Head of caudate nucleus (tissue), 42 donors: Measurements from ENCODE around the gene SEMA6C.

Source experiments
- DNase-seq, 42 donors: peaks; one replicate each; pipeline versions ENCODE4 v3.0.0 to v3.0.0-alpha.2; 2020 to 2021; ENCODE audit warnings: mixed read lengths in 7 of 42
- intact Hi-C: fragments of 100-400 bp; cut with DNase I; formaldehyde crosslinking; loops from one replicate; pipeline ENCODE4 v1.15.0; 2022

Gene SEMA6C

GRCh38 chr1:151165738-151166504 lies 19.5 kb upstream of the SEMA6C start, which contains the start of the genes LYSMD1 and SCNM1:
LYSMD1 (minus strand) TSS chr1:151165902; CDS start chr1:151165258, 644 bp downstream.
SCNM1 (plus strand) TSS chr1:151166144; CDS start chr1:151166153, 9 bp downstream.
- DNase-seq, result peak; percentile 89 to 99 (median 98)
- intact Hi-C loops, result no loop called here

DNA sequence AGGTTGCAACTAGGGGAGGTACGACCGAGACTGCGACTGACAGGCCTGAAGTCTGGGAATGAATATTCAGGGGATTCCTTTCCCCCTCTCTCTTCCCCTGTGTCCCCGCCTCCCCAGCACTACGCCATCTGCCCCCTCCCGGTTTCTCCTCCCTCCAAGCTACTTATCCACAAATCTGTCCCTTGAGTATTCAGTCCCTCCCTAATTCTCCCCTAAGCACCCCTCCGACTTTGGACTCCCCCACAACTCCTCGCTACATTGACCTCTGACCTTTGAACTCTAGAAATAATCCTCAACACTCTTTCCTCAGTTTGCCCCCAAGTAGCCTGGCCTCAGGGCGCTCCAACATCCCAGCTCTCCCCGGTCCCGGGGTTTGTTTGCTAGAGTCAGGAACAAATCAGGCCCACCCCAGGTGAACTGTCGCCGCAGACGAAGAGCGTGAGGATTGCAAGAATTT lies 18.9 kb upstream of the SEMA6C start:
- intact Hi-C loops, result no loop called here

DNA sequence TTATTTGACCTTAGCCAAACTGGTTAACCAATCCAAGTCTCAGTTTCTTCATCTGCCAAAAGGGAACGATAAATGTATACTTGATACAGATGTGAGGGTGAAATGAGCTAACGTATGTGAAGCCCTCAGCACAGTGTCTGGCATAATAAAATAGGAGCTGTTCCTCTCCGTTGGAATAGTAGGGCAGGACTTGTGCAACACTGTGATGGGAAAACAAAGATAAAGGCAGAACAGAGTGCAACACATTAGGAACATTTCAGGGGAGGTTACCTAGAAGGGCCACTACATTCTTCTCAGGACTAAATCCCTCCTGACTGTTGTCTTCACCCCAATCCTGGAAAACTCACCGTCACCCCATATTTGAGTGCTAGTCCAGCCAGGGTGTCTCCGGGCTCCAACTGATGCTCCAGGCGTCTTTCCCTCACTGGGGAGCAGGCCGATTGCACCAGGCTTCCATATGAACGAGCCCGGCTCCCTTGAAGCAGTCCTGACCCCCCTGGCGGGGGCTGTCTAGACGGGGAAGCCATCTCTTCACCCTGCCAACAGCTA lies 18.4 kb upstream of the SEMA6C start:
- DNase-seq, result peak in 3 of 42 donors; percentile 26 to 53 (median 53)
- intact Hi-C loops, result no loop called here

More for the DNA sequence above, 18.9 kb upstream of the SEMA6C start:
- DNase-seq, result peak in 39 of 42 donors; percentile 29 to 80 (median 62)

GRCh38 chr1:151159373-151159772 lies 12.9 kb upstream of the SEMA6C start:
- DNase-seq, result peak in 1 of 42 donors; percentile 23
- intact Hi-C loops, result loop anchor here (10.0 kb wide), 1 partner anchor 65 kb away; no protein-coding TSS in a partner anchor

- peak in 2 of 42 donors; percentile 15 to 18 for DNase-seq
These were observed 12.4 kb upstream of the SEMA6C start for GRCh38 chr1:151158751-151159251.

DNA sequence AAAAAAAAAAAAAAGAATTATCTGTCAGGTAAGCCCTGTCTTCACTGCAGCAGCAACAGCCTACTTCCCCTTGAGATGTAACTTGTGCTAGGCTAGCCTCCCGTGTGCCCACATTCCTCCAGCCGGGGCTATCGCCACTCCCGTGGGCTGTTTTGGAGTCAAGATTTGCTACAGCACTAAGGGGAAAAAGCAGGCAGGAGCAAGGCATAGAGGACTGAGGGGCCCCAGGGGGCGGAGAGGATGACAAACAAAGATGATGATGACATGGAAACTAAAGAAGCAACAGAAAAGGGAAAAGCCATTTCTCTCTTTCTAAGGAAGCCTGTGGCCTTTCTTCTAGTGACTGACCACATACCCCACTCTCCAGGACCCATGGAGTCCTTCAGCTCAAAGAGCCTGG lies 11.9 kb upstream of the SEMA6C start:
- intact Hi-C loops, result loop anchor here (10.0 kb wide), 1 partner anchor 64 kb away; no protein-coding TSS in a partner anchor
- no peak for DNase-seq

More at GRCh38 chr1:151158751-151159251, 12.4 kb upstream of the SEMA6C start:
- intact Hi-C loops, result loop anchor here (10.0 kb wide), 1 partner anchor 64 kb away; no protein-coding TSS in a partner anchor

GRCh38 chr1:151157067-151157531 lies 10.7 kb upstream of the SEMA6C start:
- intact Hi-C loops, result loop anchor here (10.0 kb wide), 1 partner anchor 62 kb away; no protein-coding TSS in a partner anchor

GRCh38 chr1:151156515-151156819 lies 10.0 kb upstream of the SEMA6C start, which contains the start of gene TNFAIP8L2:
TNFAIP8L2 (plus strand) TSS chr1:151156649; CDS start chr1:151158698, 2,049 bp downstream.
- intact Hi-C loops, result loop anchor here (10.0 kb wide), 1 partner anchor 62 kb away; no protein-coding TSS in a partner anchor
- DNase-seq, result peak in 24 of 42 donors; percentile 26 to 67 (median 44)

More at GRCh38 chr1:151157067-151157531, 10.7 kb upstream of the SEMA6C start:
- DNase-seq, result peak in 7 of 42 donors; percentile 15 to 34 (median 22)

GRCh38 chr1:151147665-151148064 lies 1.2 kb upstream of the SEMA6C start:
- no peak for DNase-seq
- intact Hi-C loops, result no loop called here

GRCh38 chr1:151147132-151147503 lies 687 bp upstream of the SEMA6C start:
- no peak for DNase-seq
- intact Hi-C loops, result no loop called here

DNA sequence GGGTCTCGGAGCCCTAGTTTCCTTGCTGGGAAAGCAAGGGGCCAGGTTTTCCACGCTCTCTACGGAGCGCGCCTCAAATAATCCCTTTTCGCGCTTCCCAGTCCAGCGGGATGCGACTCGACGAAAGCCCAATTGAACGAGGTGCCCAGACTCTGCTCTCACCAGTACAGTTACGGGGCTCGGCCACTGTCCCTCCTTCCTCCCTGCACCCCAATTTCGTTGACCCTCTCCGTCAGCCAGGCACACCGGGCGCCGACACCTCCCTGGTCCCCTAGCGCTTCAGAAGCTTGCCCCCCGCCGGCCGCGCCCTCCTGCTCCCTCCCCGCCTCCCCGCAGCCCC lies 389 bp downstream of the SEMA6C start:
- peak in 5 of 42 donors; percentile 13 to 49 (median 27) for DNase-seq
- intact Hi-C loops, result no loop called here

GRCh38 chr1:151145304-151146071 lies 943 bp downstream of the SEMA6C start:
- intact Hi-C loops, result no loop called here
- DNase-seq, result peak in 25 of 42 donors; percentile 21 to 64 (median 37)

DNA sequence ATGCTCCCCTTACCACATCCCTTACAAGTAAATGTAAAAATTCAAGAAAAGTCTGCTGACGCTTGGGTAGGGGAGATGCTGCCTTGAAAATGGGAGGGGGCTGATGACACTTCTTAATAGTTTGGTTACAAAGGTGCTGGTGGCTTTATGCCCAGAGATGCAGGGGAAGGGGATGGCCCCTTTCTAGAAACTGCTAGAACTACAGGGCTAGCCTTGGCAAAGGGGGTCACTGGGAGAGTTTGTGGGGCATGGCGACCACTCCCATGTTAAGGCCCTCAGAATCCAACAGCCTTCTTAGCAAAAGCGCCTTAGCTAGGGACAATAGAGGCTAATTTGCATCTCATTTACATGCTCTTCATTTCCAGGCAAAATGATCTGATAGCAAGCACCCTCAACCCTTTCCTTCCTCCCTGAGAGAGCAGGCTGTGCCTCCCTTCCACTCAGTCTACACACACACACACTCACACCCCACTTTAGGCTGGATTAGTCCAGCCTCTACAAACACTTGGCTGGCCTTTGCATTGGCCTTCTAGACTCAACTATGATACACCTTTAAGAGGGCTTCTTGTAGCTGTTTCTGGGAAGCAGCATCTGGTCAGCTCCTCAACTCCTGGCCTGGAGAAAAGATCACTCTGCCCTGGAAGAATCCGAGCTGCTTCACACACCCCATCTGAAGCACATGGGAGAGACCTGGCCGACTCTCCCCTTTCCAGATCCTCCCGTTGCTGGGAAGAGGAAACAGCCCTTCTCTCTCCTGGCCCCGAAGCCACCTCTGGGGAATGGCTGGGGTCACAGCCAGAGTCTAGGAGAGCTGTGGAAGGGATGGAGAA lies 1.7 kb downstream of the SEMA6C start:
- intact Hi-C loops, result no loop called here
- DNase-seq, result peak in 1 of 42 donors; percentile 34

GRCh38 chr1:151143986-151144385 lies 2.4 kb downstream of the SEMA6C start:
- DNase-seq, result peak in 1 of 42 donors; percentile 8

GRCh38 chr1:151143057-151143435 lies 3.4 kb downstream of the SEMA6C start:
- intact Hi-C loops, result no loop called here
- peak in 1 of 42 donors; percentile 24 for DNase-seq

More at GRCh38 chr1:151143986-151144385, 2.4 kb downstream of the SEMA6C start:
- intact Hi-C loops, result no loop called here

- DNase-seq, result peak in 1 of 42 donors; percentile 27
- intact Hi-C loops, result no loop called here
These were observed 3.9 kb downstream of the SEMA6C start for GRCh38 chr1:151142411-151143056.

DNA sequence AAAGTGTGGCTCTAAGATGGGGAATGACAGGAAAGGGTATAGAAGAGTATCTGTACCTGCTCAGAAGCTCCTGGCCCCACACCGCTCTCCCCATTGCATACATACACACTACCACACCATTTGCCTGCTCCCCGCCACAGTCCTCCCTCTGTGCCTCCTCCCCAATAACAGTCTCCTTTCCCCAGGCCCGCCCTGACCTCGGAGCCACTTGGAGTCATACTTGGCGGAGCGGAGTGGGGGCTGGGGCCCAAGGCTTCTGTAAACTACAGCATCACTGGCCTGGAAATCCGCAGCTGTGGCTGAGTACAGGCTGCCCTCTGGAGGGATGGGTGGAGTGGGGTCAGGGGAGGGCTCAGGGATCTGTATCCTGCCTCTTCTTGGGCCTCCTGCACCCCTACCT lies 8.6 kb downstream of the SEMA6C start:
- DNase-seq, result peak in 1 of 42 donors; percentile 32
- intact Hi-C loops, result no loop called here
